Hepatocyte (in vitro differentiated cells): ENCODE results near the gene VAV2. TPM values are rescaled to one million over a fixed set of nuclear protein-coding genes. Genes with fewer than 3 reads are reported as not detected.
A peak's percentile ranks its signal among the peaks of the same experiment; 100 is the strongest.

ENCODE experiments used
- DNase-seq: peaks from one replicate; pipeline ENCODE4 v3.0.0-alpha.2; 2016; ENCODE audit warnings: low spot score
- H2AFZ ChIP-seq: fragments of 200-600 bp; sonication (generic); 2 replicates; pipeline ENCODE4 v1.6.0; 2016; ENCODE audit warnings: antibody characterized with exemption, mild to moderate bottlenecking
- H3K27ac ChIP-seq: fragments of 200-600 bp; sonication (generic); 2 replicates; pipeline ENCODE4 v1.5.1; 2016; ENCODE audit warnings: mild to moderate bottlenecking
- H3K27me3 ChIP-seq: fragments of 200-600 bp; sonication (generic); 2 replicates; pipeline ENCODE4 v1.6.1; 2016
- H3K36me3 ChIP-seq: fragments of 200-600 bp; sonication (generic); replicated peaks from 2 replicates; pipeline ENCODE4 v1.5.1; 2016; ENCODE audit warnings: low read depth; ENCODE audit not compliant: insufficient read depth
- H3K4me1 ChIP-seq: fragments of 200-600 bp; sonication (generic); 2 replicates; pipeline ENCODE4 v1.5.1; 2016; ENCODE audit warnings: mild to moderate bottlenecking, moderate library complexity; ENCODE audit not compliant: insufficient read depth
- H3K4me2 ChIP-seq: fragments of 200-600 bp; sonication (generic); 2 replicates; pipeline ENCODE4 v1.6.0; 2016
- H3K4me3 ChIP-seq: fragments of 200-600 bp; sonication (generic); 2 replicates; pipeline ENCODE4 v1.5.1; 2016; ENCODE audit warnings: mild to moderate bottlenecking
- H3K79me2 ChIP-seq: fragments of 200-600 bp; sonication (generic); 2 replicates; pipeline ENCODE4 v1.6.0; 2017; ENCODE audit warnings: mild to moderate bottlenecking
- H3K9me2 ChIP-seq: fragments of 200-600 bp; sonication (generic); replicated peaks from 2 replicates; pipeline ENCODE4 v1.6.0; 2017; ENCODE audit warnings: mild to moderate bottlenecking; ENCODE audit not compliant: insufficient read depth
- H3K9me3 ChIP-seq: fragments of 200-600 bp; sonication (generic); 2 replicates; pipeline ENCODE4 v1.5.1; 2016; ENCODE audit warnings: low read depth, mild to moderate bottlenecking
- H4K20me1 ChIP-seq: fragments of 200-600 bp; sonication (generic); 2 replicates; pipeline ENCODE4 v1.6.0; 2016; ENCODE audit warnings: mild to moderate bottlenecking; ENCODE audit not compliant: insufficient read depth, poor library complexity, severe bottlenecking
- EZH2 ChIP-seq: fragments of 200-600 bp; sonication (generic); IDR thresholded peaks from 2 replicates; pipeline ENCODE4 v1.6.1; 2016; ENCODE audit warnings: antibody characterized with exemption, mild to moderate bottlenecking, borderline replicate concordance
- EZH2phosphoT487 ChIP-seq: fragments of 200-600 bp; sonication (generic); IDR thresholded peaks from one replicate; pipeline ENCODE4 v1.6.1; 2018; ENCODE audit warnings: antibody characterized with exemption, mild to moderate bottlenecking, low read depth, moderate library complexity; ENCODE audit not compliant: unreplicated experiment, severe bottlenecking
- WGBS: methylation state at CpG from one replicate; pipeline ENCODE4 v1.1.6; 2016; ENCODE audit warnings: low lambda C conversion rate; ENCODE audit errors: missing lambda C conversion rate; 5-methylcytosine and 5-hydroxymethylcytosine counted together
- polyA plus RNA-seq: library from polyadenylated mRNA; unstranded; fragments of >200 nt; fragmentation: Nextera tagmentation; extraction: Ambion mirVana; gene quantifications from 2 replicates; pipeline ENCODE4 v1.2.1, GENCODE V29; 2016
- total RNA-seq: library from RNA; depleted of rRNA; stranded (reverse); fragments of >200 nt; gene quantifications from 2 replicates; pipeline ENCODE4 v1.2.3, GENCODE V29; 2014
- TF ChIP-seq, protein P1 (sequence below): fragments of 200-600 bp; sonication (generic); IDR thresholded peaks from 2 replicates; pipeline ENCODE4 v1.5.1; 2016; ENCODE audit warnings: antibody characterized with exemption, mild to moderate bottlenecking; ENCODE audit not compliant: poor library complexity

VAV2 gene
- total and polyA plus RNA-seq, 2 experiments from 2014 or later = 24.9 to 27.7 TPM

DNA sequence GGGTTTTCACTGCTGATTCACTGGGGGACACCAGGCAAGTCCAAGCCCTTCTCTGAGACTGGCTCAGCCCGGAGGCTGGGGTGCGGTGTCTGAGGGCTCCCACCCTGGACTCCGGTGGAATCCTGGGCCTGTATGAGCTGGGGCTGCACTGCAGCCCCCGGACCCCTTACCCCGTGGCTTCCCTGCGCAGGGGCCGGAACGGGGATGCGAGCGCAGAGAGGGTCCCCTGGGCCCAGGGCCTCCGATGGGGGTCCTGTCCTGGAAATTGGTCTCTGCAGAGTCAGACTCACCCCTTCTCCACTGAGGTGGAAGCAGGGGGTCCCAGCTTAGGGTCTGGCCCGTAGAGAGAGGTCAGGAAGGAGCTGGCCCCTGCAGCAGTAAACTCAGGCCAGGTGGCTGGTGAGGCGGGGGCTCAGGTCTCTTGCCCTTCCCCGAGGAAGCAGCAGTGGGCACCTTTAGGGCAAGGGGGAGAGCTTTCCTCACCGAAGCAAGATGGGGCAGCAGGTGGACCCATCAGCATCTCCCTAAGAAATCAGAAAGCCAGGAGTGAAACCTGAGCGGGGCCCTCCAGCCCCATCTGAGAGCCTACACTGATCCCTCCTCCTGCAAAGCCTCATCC, 1.6 kb upstream of the VAV2 start:
- Histone ChIP-seq H3K4me3 (no peak overlapping the region), H3K9me2 (no peaks in the 10 kb centered on the region), H2AFZ (no peak overlapping the region), H3K4me2 (peak overlapping the region; percentile 100), H4K20me1 (peaks cover 22% of the 10 kb centered on the region), H3K9me3 (no peaks in the 10 kb centered on the region), H3K4me1 (peaks cover 16% of the 10 kb centered on the region), H3K27ac (peak overlapping the region; percentile 98), H3K36me3 (no peaks in the 10 kb centered on the region), H3K79me2 (peaks cover 29% of the 10 kb centered on the region), H3K27me3 (no peaks in the 10 kb centered on the region)
- no peak for DNase-seq
- 78% methylated on average over 15 of the region's 16 CpGs for WGBS
- TF ChIP-seq EZH2phosphoT487 = no peak
- TF ChIP-seq EZH2 = no peak
- TF ChIP-seq, protein P1, sequence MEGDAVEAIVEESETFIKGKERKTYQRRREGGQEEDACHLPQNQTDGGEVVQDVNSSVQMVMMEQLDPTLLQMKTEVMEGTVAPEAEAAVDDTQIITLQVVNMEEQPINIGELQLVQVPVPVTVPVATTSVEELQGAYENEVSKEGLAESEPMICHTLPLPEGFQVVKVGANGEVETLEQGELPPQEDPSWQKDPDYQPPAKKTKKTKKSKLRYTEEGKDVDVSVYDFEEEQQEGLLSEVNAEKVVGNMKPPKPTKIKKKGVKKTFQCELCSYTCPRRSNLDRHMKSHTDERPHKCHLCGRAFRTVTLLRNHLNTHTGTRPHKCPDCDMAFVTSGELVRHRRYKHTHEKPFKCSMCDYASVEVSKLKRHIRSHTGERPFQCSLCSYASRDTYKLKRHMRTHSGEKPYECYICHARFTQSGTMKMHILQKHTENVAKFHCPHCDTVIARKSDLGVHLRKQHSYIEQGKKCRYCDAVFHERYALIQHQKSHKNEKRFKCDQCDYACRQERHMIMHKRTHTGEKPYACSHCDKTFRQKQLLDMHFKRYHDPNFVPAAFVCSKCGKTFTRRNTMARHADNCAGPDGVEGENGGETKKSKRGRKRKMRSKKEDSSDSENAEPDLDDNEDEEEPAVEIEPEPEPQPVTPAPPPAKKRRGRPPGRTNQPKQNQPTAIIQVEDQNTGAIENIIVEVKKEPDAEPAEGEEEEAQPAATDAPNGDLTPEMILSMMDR = no peak

- Histone ChIP-seq H3K4me2 (peak overlapping the region; percentile 100), H3K79me2 (peaks cover 36% of the 10 kb centered on the region), H3K36me3 (no peaks in the 10 kb centered on the region), H3K4me3 (peak overlapping the region; percentile 100), H3K9me3 (no peaks in the 10 kb centered on the region), H3K27ac (peak overlapping the region; percentile 98), H2AFZ (peak overlapping the region; percentile 94), H3K4me1 (peaks cover 16% of the 10 kb centered on the region), H4K20me1 (peaks cover 29% of the 10 kb centered on the region), H3K27me3 (no peaks in the 10 kb centered on the region), H3K9me2 (no peaks in the 10 kb centered on the region)
- TF ChIP-seq EZH2 = no peak
- TF ChIP-seq, protein P1 = peak; percentile 57
- WGBS = 1% methylated on average over 33 of the region's 74 CpGs
- DNase-seq = peak; percentile 93
Observed at GRCh38 chr9:133992780-133993634, 883 bp upstream of the VAV2 start.

DNA sequence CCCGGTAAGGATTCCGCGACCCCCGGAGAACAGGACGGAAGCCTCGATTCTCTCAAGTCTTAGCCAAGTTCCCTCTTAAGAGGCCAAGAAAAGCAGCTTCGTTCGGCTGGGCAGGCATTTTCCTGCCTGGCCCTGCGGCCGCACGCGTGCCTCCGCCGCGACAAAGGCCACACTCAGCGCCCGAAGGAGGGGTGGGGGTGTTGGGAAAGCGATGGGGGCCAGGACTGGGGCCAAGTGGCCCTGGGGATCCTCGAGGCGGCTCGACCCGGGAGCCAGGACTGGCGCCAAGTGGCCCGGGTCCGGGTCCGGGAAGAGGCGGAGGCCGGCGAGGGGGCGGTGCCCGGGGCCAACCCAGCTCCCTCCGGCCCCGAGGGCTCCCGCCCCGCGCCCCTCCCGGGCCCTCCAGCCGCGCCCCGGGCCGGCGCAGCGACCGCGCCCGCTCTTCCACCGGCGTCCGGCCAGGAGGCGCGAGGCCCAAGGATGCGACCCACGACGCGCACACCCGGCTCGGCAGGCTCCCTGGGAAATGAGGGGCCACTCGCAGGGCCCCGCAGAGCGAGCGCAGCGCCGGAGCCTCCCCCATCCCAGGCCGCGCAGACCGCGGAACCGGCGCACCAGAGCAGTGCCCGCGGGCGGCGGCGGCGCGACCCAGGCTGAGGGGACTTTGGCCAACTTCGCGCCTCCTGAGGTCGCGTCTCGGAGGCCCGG, 756 bp downstream of the VAV2 start:
- H2AFZ ChIP-seq = no peak overlapping the region
- WGBS = under 1% methylated on average over 38 of the region's 82 CpGs
- TF ChIP-seq, protein P1 = no peak
- TF ChIP-seq EZH2phosphoT487 (no peak), EZH2 (no peak)

More for the DNA sequence above, 756 bp downstream of the VAV2 start:
- H3K9me3 ChIP-seq = no peaks in the 10 kb centered on the region
- H3K79me2 ChIP-seq = peaks cover 53% of the 10 kb centered on the region
- peaks cover 45% of the 10 kb centered on the region for H4K20me1 ChIP-seq
- H3K4me2 ChIP-seq = peak overlapping the region; percentile 88
- peak; percentile 63 for DNase-seq
- peak overlapping the region; percentile 98 for H3K27ac ChIP-seq
- no peaks in the 10 kb centered on the region for H3K27me3 ChIP-seq
- H3K4me3 ChIP-seq = peak overlapping the region; percentile 100
- H3K36me3 ChIP-seq = no peaks in the 10 kb centered on the region
- no peaks in the 10 kb centered on the region for H3K9me2 ChIP-seq
- peaks cover 16% of the 10 kb centered on the region for H3K4me1 ChIP-seq
